ENCODE measurements around the gene DCAF8.

- TF ChIP-seq CTCF (IDR thresholded peaks at IDR 0.05), result no peak
- TF ChIP-seq POLR2A (IDR thresholded peaks at IDR 0.05), result no peak
Observed at GRCh38 chr1:160256396-160257046, 5.8 kb downstream of the DCAF8 start.
